ENCODE data around the gene PBX2.

PBX2 gene

DNA sequence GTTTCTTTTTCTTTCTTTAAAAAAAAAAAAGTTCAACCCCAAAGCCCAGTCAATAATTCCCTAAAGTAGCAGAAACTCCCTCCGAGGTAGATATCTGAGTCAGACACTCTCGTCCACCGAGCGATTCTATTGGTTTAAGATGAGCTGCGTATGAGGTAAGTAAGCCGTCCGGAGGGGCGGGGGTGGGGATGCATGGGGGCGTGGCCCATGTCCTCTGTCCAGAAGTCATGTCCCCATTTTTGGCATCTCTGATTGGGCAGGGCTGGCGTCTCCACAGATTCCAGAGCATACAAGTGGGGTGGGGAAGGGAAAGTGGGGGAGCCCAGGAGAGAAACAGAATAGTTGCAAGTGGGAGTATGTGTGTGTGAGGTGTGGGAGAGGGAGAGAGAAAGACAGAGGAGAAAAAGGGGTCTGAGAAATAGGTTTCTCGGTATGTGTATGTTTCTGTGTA is 4.3 kb downstream of the PBX2 start:
- peak; percentile 66 for DNase-seq

DNA sequence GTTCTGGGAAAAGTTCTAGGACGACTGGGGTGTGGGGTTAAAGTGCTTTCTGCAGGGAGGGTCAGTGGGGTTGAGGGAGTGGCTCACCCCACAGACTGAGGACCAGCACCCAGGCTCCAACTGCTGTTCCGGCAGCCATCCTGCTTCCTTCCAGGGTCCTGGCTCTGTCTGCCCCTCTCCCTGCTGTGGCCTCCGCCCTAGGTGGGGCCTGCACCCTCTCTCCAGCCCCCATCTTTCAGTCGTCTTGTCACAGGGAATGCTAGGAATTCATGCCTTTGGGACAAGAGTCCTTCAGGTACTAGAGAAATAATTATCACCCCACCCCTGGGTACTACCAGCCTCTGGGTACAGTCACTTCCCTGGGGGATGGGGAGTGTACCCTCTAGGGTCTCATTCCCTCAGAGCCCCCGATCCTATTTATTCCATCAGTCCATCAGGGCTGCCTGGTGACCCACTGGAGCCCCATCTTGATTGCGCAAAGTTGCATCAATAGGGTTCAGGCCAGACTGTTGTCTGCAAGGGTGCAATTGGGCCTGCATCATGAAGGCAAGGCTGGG is 5.8 kb downstream of the PBX2 start, which contains the start of gene AGER:
Gene AGER (minus strand): TSS at position 170 of the 557 bp plus-strand sequence. CDS start 31 bp downstream, at position 139.
- DNase-seq: no peak

DNA sequence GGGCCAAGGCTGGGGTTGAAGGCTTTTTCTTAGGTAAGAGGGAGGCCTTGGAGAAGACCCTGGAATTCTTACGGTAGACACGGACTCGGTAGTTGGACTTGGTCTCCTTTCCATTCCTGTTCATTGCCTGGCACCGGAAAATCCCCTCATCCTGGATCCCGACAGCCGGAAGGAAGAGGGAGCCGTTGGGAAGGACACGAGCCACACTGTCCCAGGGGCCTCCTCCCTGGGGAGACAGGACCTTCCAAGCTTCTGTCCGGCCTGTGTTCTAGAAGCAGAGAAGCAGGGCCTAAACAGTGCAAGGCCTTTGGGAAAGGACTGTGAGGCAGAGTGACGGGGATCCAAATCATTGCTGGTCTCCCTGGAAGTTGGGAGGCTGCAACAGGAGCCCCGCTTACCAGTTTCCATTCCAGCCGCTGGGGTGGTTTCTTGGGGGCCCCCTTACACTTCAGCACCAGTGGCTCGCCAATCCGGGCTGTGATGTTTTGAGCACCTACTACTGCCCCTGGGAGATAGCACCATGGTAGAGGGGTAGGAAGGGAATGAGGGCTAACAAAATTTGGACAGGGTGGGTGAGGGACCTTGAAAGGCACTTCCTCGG is 6.4 kb downstream of the PBX2 start:
- no peak for DNase-seq

DNA sequence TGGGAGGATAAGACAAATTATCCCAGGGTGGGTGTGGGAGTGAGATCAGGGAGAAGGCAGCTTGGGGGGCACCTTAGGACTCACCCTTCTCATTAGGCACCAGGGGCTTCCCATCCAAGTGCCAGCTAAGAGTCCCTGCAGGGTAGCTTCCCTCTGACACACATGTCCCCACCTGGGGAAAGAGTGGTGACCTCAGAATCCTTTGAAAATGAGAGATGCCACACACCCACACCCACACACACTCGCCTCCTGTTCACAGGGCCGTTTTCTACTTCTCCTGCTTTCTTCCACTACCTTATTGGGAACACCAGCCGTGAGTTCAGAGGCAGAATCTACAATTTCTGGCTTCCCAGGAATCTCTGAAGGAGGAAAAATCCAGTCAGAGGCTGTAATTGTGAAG is 7.0 kb downstream of the PBX2 start:
- no peak for DNase-seq

DNA sequence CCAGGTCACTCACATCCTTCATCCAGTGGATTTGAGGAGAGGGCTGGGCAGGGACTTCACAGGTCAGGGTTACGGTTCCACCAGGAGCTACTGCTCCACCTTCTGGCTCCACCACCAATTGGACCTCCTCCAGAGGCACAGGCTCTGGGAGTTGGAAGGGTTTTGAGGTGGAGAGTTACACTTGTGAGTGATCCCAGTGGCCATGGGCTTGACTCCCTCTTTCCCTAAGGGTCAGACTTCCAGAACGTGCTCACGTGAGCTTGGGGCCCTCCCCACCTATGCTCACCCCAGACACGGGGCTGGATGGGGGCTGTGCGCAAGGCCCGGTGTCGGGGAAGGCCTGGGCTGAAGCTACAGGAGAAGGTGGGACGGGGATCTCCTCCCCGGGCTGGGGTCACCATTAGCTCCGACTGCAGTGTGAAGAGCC is 7.4 kb downstream of the PBX2 start:
- no peak for DNase-seq

- DNase-seq: no peak
Measured at GRCh38 chr6:32181915-32182529, 8.0 kb downstream of the PBX2 start.

DNA sequence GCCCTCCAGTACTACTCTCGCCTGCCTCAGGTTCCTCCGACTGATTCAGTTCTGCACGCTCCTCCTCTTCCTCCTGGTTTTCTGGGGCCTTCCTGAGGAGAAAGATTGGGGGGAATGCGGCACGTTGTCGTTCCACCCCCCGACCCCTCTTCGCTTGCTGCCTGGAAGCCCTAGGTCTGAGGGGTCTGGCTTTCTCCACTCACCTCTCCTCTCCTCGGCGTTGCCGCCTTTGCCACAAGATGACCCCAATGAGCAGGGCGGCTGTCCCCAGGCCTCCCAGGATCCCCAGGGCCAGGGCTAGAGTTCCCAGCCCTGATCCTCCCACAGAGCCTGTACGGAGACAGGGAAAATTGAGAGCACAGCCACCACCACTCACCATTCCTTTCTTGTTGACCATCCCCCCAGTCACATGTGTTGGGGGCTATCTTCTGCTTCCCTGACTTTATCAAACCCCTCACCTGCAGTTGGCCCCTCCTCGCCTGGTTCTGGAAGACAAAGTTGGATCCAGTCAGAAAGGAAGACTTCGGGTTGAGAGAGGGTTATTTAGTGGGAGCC is 8.8 kb downstream of the PBX2 start:
- DNase-seq: no peak

GRCh38 chr6:32179766-32180405 is 10.1 kb downstream of the PBX2 start:
- no peak for DNase-seq

DNA sequence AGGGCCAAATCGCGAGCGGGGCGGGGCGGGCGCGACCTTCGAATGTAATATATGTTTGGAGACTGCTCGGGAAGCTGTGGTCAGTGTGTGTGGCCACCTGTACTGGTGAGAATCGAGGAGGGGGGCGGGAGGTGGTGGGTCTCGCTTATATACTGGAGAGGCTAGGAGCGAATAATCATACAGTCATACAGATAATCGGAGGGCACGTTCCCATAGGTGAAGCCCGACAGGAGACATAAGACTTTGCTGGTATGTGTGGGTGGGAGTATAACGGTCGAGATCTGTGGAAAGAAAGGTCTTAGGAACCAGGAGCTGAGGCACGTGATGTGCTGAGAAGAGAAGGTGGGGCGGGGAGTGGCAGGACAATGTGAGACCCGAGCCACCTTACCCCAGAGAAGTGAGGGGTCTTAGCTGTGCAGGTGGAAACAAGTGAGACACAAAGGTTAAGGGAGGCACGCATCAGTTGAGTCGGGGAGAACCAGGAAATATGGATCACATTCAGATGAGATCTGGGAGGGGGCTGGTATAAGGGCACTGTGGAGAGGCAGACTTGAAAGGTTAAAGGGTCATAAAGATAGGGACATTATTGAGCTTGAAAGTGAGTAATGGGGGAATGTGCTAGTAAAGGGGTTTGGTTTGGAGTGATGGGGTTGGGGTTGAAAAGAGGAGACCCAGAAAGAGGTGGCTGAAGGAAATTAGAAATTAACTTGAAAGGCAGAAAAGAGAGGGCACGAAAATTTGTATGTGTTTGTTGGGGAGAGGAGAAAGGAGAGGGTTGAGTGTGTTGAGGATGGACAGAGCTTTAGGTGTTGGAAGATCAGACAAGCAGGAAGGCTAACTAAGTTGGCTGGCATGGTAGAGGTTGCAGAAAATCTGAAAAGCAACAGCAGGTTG is 11.2 kb downstream of the PBX2 start:
- DNase-seq: no peak

- DNase-seq: peak; percentile 95
Measured at GRCh38 chr6:32177788-32178546, 12.0 kb downstream of the PBX2 start, which contains the start of gene RNF5. RNF5 (plus strand) TSS chr6:32178405; CDS start chr6:32178512, 107 bp downstream.

DNA sequence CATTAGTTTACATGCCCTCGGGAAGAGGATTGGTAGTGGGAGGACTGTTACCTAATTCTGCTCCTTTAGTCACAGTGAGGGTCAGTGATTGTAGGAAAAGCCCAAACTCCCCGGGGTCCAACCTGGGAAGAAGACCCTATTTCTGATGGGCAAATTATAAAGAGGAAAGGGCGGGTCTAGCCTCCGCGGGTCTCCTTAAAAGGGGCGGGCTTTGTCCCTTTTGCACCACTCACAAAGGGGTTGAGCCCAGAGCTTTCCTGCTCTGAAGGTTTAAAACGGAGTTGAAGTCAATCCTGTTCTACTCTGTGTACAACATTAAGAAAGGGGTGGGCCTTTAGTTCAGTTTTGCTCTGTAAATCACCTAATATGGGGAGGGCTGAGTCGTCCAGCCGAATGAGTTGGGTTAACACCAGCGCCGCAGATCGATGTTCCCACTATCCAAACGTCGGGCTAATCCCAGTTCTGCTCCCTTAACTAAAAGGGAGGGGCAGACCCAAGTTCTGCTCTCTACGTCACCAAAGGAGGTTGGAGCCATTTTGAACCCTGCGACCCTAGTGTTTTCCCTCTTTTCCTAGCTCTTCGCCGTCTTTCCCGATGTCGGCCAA is 12.7 kb downstream of the PBX2 start:
- peak; percentile 43 for DNase-seq

GRCh38 chr6:32176476-32177182 is 13.4 kb downstream of the PBX2 start:
- DNase-seq: no peak

DNA sequence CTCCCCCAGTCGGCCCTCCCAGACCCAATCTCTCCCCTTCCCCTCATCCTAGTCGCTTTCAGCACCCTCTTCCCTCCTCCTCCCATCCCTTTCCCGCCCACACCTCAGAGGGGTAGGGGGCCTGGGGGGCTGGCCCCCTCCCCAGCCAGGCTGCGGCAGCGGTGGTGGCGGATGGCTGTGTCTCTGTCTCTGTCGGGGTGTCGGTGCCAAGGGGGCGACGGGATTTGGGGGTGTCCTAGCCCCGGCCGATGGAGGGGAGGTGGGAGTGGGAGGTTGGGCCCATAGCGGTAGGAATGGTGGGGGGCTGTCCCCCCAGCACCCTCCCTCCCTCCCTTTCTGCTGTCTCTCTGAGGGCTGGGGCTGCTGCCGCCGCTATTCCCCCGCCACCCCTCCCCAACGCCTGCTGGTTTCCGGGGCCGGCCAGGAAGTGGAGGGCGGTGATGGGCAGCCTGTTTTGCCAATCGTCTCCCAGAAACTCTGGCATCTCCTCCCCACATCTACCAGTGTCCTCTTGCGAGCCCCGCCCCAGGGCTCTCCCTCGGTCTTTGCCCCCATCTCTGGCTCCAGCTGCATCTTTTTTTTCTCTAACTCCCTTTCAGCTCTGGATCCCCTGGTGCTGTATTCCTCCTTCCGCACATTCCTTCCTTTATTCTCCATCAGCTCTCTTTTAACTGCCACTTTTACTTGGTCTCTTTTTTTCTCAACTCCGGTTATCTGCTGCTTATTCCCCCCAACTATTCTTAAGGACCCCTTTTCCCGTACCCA is 14.1 kb downstream of the PBX2 start, which contains the start of gene AGPAT1:
Gene AGPAT1 (minus strand): TSS at position 374 of the 765 bp plus-strand sequence. CDS start 4,588 bp downstream, outside the sequence.
- DNase-seq: peak; percentile 98

GRCh38 chr6:32175322-32175710 is 14.7 kb downstream of the PBX2 start:
- DNase-seq: no peak

DNA sequence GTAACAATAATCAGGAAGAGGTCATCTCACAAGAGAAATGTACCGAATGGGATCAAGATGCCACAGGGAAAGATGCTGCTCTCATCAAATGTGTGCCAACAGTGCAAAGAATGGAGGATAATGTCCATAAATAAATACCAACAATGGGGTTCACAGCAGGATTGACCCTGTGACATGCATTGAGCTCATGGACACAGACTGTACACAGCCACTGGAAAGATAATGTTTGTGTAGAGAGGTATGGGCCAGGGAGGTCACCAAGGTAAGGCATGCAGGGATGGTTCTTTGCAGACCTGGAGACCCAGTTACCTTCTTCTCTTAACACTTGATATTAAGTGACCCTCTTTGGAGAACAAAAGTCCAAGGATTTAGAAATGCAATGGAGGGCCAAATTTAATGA is 15.6 kb downstream of the PBX2 start:
- DNase-seq: no peak

DNA sequence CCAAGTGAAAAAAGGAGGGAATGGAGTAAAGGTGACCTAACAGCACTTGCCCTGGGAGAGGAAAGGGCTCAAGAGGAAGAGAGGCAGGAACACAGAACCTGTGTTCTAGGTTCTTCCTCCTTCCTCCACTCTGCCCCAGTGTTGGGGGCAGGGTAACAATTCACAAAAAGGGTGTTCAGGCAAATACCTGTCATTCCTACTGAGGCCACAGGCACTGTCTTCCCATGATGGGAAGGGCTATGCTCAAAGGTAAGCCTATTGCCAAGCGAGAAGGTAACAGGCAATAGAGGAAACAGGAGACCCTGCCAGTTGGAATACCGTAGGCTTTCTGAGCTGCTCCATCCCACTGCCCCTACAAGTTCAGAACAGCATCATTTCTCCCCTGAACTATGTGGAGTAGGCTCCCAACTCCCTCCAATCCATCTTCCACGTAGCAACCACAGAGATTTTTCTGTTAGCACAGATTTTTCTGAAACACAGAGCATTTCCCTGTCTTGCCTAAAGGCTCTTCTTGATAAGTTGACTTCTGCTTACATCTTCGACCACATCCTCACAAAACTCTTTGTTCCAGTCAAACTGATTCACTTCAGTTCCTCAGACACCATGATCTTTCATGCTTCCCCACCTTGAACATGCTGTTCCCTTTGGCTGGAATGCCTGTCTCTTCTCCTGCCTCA is 16.8 kb downstream of the PBX2 start:
- DNase-seq: no peak

DNA sequence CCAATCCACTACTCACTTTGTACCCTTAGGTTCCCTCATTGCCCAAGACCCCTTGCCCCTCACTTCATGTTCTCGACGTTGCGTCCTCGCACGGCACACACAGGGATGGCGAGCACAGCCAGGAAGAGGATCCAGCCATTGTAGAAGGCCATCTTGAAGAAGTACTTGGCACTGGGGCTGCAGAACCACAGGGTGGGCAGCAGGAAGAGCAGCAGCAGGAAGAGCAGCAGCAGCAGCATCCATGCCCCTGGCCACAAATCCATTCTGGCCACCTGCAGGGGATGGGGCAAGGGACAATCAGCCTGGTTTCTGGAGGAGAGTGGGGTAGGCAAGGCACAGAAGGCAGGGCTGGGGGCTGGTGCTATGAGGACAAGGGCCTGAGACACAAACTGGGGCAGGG is 18.8 kb downstream of the PBX2 start:
- DNase-seq: no peak

- DNase-seq: no peak
Measured at GRCh38 chr6:32170294-32170693, 19.7 kb downstream of the PBX2 start.

Data from stimulated activated CD4-positive, alpha-beta T cell treated with anti-CD3 and anti-CD28 coated beads, Interleukin-4, amount 100 ng/mL, for 24 hours (primary cell).